Hepatocyte (in vitro differentiated cells): Measurements from ENCODE around the gene GALR2.

Experiments used
- CTCF ChIP-seq: fragments of 200-600 bp; sonication (generic); IDR thresholded peaks from 2 replicates; pipeline ENCODE4 v1.5.1; 2016; ENCODE audit warnings: antibody characterized with exemption, mild to moderate bottlenecking; ENCODE audit not compliant: poor library complexity
- EZH2 ChIP-seq: fragments of 200-600 bp; sonication (generic); IDR thresholded peaks from 2 replicates; pipeline ENCODE4 v1.6.1; 2016; ENCODE audit warnings: antibody characterized with exemption, mild to moderate bottlenecking, borderline replicate concordance
- EZH2phosphoT487 ChIP-seq: fragments of 200-600 bp; sonication (generic); IDR thresholded peaks from one replicate; pipeline ENCODE4 v1.6.1; 2018; ENCODE audit warnings: antibody characterized with exemption, mild to moderate bottlenecking, low read depth, moderate library complexity; ENCODE audit not compliant: unreplicated experiment, severe bottlenecking

GRCh38 chr17:76076146-76076764 is 1.7 kb downstream of the GALR2 start:
- peak; percentile 14 for TF ChIP-seq EZH2phosphoT487
- no peak for TF ChIP-seq CTCF
- no peak for TF ChIP-seq EZH2
